ENCODE results near the gene KLC1.

The KLC1 gene

DNA sequence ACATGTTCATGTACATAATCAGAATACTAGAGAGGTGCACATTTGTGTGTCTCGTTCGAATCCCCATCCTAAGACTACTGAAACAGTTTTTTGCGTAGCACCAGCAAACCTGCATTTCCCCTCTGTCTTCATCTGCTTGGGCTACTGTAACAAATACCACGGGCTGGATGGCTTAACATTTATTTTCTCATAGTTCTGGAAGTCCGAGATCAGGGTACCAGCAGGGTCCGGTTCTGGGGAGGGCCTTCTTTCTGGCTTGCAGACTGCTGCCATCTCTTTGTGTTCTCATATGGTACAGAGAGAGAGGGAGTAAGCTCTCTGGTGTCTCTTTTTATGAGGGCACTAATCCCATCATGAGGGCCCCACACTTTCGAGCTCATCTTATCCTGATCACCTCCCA lies 30.6 kb downstream of the KLC1 start:
- DNase-seq (ENCODE audit: low spot score): no peak

DNA sequence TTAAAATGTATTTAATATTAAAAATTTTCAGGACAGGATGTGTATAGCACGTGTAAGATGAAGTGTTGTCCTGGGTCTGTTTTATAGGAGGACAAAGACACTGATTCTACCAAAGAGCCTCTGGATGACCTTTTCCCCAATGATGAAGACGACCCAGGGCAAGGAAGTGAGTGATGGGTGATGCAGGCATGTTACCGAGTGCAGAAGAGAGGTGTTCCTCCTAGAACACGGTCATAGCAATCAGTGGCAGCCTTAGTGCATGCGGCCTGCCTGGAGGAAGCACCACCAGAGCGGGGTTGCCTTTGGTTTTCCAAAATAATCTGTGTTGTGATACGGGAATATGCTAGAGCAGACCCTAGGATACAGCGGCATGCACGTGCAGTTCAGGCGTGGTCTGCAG lies 33.0 kb downstream of the KLC1 start:
- no peak for DNase-seq (ENCODE audit: low spot score)

DNA sequence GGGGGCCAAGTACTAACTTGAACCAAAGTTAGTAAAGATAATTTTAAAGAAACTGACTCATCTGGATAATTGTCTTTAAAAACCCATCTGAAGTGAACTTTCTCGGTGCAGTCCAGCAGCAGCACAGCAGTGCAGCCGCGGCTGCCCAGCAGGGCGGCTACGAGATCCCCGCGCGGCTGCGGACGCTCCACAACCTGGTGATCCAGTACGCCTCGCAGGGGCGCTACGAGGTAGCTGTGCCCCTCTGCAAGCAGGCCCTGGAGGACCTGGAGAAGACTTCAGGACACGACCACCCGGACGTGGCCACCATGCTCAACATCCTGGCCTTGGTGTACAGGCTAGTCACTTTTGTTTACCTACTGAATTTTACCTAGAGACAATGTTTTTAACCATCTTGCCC lies 33.6 kb downstream of the KLC1 start:
- no peak for DNase-seq (ENCODE audit: low spot score)

DNA sequence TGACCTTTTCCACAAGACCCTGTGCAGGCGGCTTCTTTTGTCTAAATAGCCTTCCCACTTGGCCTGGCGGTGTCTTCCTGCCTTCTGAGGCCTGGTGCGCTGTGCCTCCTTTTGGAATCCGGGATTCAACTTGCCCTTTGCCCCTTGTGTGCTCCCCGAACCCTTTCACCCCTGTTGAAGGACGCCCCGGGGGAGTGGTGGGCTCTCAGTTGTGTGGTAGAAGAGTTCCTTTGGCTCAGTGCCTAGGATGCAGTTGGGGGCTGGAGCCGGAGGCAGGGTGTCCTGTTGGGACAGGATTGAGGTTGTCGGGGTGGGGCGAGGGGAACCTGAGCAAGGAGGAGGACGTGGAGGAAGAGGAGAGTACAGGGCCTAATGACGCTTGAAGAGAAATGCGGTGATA lies 34.5 kb downstream of the KLC1 start:
- no peak for DNase-seq (ENCODE audit: low spot score)

DNA sequence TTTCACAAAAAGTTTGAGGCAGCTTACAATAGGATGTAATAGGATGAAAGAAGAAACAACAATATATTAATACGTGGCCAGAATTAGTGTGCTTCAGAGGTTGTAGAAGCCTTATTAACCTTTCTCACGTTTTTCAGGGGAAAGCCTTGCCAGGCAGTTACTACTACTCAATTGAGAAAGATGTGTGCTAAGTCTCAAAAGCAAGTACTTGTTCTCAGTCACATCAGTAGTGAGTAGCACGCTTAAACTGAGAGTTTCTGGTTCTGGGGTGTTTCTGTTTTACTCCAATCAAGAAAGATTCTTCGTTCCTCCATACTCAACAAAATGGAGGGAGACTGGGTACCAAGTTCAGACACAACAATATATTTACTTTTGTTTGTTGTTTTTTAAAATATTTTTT lies 38.7 kb downstream of the KLC1 start:
- no peak for DNase-seq (ENCODE audit: low spot score)

DNA sequence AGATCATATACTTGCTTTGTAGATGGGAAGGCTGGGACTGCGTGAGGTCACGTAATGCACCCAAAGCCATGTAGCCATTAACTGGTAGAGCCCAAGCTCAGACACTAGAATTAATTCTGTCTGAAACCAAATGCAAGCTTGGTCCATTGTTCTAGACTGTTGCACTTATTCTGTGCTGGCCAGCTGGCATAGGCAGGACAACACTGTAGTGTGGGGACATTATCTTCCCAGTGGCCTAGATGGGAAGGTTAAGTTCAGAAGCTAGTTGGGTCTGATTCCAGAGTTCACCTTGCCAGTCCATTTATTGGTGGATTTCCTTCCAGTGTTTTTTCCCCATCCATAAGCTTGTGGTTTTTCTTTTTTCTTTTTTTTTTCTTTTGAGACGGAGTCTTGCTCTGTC lies 39.1 kb downstream of the KLC1 start:
- no peak for DNase-seq (ENCODE audit: low spot score)

DNA sequence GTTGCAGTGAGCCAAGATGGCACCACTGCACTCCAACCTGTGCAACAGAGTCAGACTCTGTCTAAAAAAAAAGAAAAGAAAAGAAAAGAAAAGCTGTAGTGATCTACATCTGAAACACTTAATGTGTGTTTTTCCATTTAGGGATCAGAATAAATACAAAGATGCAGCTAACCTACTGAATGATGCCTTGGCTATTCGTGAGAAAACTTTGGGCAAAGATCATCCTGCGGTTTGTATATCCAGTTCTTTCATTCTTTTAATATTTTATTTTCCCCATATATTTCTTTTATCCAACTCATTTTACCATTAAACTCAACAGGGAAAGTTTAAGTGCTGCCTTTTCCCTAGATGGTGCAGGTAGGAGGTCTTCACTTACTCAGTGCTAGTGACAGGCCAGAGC lies 40.4 kb downstream of the KLC1 start:
- DNase-seq (ENCODE audit: low spot score): no peak

DNA sequence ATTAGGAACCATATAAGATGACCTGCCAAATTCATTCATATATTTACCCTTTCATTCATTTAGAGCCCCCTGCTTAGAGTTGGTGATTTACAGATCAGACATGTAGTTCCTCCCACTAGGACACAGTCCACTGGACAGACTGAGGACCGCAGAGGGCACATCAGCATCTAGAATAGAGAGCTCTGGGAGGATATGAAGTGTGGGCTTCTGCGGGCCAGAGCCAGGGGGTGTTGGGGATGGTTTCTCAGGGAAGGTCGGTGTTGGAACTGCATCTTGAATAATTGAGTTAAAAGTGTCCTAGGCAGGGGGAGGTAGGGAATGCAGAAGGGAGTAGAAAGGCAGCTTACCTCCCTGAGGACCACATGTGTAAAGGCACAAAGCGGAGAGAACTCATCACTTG lies 42.9 kb downstream of the KLC1 start:
- no peak for DNase-seq (ENCODE audit: low spot score)

DNA sequence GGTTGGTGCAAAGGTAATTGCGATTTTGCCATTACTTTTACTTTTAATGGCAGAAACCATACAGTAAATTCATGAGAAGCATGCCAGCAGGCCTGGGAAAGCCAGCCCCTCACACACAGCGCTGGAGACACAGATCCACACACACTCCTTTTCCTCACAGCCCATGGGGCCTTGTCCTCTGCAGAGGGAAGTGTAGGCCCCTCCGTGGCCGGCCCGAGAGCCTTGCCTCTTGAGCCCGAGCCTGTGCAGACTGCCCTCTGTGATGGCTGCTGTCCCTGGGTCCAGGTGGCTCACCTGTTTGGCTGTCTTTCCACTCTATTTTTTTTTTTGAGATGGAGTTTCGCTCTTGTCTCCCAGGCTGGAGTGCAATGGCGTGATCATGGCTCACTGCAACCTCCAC lies 46.9 kb downstream of the KLC1 start:
- DNase-seq (ENCODE audit: low spot score): no peak

DNA sequence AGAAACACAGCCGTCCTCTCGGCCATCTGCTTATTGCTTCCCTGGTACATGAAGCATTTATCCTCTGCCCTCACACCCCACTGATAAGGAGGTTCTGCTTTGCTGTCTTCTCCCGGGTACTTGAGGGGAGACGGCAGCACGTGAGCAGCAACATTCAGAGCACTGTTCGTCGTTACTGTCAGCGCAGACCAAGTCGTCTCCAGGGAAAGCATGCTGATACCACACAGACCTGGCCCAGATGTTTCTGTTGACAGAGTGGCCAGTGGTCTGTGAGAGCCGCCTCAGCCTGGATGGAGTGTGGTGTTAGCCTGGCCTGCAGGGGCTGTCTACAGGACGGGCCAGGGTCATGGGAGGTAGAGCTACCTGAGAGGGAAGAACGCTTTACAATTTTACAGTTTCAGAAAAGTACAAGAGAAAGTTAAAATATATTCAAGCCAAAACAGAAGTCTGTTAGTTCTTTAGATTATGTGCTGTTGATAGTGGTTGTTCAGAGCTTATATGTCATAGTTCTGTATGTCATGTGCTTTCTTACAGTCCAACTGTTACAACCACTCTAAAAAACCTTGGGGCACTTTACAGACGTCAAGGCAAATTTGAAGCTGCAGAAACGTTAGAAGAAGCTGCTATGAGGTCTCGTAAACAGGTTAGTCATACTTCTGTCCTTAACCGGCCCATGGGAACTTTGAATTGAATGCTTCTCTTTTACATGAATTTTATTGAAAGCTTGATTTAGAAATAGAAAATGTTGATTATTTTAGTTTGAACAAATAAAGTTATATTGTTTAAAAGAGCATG lies 48.1 kb downstream of the KLC1 start:
- DNase-seq (ENCODE audit: low spot score): no peak

DNA sequence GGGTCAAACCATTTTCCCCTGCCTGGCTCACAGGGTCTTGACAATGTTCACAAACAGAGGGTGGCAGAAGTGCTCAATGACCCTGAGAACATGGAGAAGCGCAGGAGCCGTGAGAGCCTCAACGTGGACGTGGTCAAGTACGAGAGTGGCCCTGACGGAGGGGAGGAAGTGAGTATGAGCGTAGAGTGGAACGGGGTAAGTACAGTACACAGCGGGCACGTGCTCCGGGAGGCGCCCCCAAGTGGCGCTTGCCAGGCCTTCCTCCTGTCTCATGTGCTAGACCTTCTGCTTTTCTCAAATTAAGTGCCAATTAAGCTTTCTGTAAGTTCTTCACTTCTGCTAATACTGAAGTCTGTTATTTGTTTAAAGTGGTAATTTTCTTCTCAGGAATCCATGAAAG lies 50.3 kb downstream of the KLC1 start:
- no peak for DNase-seq (ENCODE audit: low spot score)

DNA sequence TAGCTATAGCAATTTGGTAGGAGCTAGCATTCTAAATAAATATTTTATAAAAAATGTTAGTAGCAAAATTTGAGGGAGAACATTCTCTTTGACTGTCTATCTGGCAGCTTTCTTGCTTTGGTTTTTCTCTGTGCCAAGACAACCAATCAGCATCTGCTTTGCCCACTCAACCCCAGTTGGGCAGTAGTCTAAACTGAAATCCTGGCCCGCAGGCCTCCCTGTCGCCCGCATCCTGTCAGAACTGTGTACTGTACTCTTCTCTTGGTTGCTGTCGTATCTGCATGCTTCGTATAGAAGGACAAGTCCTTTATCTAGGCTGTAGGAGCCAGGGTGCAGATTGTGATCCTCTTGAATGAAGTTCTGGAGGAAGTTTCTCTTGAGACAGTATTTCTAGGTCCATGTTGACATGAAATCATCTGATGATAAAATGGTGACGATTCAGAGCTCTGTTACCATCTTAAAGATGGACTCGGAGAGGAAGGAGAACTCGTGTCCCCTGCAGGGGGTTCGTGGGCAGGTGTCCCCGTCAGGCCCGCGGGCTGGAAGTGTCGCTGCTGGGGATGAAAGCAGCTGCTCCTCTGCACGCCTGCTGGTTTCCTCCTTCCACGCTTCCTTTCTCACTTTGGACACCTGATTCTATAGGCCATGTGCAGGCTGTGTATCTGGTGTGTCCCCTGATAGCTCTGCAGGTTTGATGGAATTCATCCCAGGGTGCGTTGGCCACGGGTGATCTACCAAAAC lies 51.6 kb downstream of the KLC1 start:
- no peak for DNase-seq (ENCODE audit: low spot score)

DNA sequence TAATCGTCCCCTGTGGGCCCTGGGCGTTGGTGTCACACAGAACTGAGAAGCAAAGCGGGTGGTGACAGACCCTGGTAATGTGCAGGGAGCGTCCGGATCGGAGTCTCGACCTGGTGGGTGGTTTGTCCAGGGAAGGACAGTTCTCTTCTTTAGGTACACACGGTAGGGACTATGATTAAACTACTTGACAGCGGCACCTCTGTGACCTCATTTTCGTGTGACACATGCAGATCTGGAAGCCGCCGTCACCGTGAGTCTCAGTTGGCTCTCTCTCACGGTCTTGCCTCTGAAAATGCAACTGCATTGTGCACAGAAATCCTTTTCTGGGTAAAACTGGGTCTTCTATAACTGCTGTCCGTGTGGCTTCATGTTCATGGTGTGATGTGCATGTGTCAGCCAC lies 54.1 kb downstream of the KLC1 start:
- no peak for DNase-seq (ENCODE audit: low spot score)

DNA sequence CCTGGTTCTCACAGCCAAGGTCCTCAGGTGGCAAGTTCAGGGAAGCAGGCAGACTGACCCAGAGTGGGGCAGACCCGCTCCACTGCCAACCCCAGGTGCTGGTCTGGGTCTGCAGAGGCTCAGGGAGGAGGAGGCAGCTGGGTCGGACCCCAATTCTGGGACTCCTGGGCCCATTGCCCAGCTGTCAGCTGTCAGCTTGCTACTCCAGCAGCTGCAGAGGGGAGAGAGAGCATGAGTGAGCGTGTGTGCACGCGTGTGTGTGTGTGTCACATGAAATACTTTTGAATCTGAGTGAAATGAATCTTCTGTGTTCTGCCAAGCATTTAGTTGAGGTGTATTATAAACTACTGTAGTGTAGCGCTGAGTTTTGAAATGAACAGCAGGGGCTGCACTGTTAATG lies 55.5 kb downstream of the KLC1 start:
- no peak for DNase-seq (ENCODE audit: low spot score)

DNA sequence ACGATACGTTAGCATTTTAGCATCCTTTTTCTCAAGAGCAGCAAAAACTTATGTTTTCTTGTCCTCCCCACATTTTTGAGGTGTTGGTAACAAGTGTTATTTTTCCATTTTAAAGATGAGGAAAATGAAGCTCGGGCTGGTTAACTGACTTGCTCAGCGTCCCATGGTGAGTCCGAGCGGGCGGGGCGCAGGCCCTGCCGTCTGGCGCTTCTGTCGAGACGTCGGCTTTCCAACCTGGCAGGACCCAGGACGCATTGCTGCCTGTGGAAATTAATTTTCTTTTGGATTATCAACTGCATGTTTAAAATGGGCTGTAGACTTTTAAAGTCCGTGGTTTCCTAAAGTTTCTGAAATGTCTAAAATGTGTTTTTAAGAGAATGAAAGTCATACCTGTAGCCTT lies 55.9 kb downstream of the KLC1 start:
- DNase-seq (ENCODE audit: low spot score): no peak

DNA sequence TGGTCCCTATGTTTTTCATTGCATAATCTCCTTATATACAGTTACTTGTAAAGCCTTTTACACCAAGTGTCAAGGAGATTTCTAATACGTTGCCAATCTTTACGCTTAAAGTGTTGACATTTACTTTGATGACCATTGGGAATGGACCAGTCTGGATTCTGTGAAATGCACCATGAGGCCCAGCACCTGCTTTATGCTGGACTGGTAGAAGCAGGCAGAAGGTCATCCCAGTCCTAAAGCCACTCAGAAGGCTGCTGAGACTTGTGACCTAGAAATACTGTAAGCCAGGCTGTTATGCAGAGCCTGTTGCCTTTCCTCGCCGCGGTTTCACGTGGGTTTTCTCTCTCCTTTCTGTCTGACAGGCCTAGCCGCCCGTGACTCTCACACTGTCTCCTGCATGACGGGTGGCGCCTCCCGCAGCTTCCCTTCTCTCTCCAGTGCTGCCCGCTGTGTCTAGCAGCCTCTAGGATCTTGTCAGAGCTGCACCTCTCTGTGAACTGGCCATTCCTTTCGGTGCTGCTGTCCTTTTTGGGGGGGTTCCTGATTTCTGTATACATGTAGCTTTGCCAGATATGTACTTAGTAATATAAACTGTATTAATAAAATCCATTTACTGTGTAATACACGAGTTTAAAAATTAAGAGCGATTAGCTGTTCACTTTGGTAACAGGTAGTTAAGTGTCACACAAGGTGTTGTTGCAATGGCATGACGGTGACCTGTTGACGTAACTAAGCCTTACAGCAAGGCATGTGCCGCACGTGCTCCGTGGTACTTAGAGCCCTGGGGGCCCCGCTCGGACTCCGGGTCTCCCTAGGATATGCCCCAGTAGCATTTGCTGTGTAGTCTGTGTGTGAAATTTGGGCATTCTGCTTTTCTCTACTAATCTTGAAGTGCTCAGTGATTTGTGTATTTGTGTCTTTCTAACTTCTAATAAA lies 56.5 kb downstream of the KLC1 start:
- DNase-seq (ENCODE audit: low spot score): no peak

DNA sequence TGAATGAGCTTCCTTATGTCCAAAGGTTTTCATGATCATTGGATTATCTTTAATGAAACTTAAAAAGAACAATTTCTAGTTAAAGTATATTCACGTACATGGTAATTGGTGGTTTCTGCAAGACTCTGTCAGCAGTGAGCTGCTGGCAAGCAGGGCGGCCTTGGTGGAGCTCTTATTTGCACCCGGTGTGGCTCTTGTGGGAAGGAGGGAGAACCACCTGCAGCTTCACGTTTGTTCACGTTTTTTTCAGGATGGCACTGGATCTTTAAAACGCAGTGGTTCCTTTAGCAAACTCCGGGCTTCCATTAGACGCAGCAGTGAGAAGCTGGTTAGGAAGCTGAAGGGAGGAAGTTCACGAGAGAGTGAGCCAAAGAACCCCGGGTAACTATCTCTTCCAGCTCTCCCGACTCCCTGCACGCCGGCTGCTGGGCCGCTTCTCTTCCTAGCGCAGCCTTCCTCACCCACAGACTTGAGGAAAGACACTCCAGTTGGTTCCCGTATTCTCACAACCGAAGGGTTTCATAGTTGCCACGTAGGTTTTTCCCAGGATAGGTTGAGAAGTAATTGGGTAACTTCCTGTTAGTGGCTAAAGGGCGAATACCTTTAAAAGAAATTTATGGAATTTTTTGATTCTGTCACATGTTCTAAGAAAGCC lies 57.9 kb downstream of the KLC1 start:
- no peak for DNase-seq (ENCODE audit: low spot score)

DNA sequence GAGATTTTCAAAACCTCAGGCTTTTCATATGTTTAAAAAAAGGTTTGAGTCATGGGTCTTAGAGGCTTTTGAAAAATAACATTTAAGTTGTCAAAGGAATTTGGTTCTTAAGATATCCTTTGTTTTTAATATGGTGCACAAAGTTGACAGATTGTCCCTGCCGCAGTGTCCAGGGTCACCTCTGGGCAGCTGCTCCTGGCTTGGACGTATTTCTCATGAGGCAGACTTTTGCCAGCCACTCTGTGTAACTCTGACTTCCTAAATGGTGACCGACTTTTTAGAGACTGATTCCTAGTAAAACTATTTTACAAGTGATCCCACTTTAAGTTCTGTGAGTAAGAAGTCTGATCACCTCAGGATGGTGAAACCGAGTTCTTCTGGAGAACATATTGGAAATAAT lies 58.7 kb downstream of the KLC1 start:
- DNase-seq (ENCODE audit: low spot score): no peak

DNA sequence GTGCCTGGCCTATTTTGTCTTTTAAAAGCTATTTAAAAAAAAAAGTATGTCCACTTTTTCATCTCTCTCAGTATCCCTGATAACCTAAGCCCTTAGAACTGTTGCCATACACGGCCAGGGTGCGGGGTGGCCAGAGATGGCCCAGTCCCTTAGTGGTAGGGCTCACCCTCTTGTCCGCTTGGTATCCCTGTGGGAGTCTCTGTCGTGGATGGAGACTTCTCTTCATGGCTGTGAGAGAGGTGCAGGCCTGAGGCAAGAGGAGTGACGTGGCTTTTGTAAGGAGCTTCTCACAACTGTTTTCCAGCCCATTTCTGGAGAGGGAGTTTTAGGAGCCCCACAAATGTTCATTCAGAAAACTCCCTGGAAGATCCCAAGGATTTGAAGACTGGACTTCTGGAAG lies 59.4 kb downstream of the KLC1 start:
- DNase-seq (ENCODE audit: low spot score): no peak

DNA sequence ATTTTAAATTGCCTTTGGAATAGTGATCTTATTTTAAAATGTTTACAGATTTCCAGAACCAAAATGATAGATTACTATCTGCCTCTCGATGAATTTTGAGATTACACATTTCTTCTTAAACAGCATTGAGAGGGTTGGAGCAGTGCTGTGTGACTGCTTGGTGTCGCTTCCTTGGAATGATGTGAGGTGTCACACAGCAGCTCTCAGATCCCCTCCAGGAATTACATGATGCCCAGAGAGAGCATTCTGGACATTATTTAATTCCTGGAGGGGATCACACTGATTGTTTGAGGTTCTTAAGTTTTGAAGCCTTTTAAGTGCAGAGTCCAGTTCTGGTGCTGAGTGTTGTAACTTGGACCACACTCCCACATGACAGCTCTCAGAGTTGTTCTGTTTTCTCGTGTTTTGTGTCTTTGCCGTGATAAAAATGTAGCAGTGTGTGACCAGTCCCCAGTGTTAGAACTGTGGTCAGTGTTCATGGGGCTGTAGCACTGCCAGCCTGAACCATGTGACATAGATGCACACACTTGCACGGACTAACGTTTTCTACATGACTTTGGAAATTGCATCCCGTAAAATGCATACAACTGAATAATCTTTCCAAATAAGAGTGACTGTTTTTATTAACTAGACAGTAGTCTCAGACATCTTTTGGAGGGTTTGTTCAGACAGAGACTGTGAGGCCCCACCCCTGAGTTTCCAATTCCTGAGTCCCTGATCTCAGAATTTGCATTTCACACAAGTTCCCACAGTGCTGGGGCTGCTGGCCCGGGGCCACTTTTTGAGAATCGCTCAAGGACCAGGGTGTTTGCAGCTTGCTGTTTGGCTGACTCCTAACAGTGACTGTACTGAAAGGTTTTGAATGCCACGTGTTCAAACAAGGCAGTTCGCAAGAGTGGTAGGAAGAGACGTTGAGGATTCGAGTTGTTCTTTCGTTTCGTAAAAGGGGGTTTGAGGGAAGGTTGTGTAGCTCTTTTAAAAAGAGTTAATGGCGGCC lies 60.2 kb downstream of the KLC1 start:
- DNase-seq (ENCODE audit: low spot score): no peak

DNA sequence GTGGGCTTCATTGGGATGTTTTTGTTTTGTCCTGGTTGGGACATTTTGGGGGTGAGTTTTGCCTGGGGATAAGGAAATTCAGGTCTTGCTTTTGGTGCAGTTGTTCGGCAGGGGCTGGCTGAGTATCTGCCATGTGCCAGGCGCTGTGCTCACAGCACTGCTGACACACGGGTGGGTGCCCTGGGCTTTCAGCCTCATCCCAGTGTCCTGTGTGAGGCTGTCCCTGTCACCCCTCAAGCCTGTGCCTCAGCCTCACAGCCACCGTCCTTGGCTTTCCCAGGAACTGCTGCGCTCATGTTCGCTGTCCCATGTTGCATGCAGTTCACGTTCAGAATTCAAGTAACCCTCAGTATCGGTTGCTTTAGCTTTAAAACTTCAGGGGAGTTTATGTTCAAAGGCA lies 61.3 kb downstream of the KLC1 start:
- DNase-seq (ENCODE audit: low spot score): no peak
